ENCODE data around the gene TLCD3B.

DNA sequence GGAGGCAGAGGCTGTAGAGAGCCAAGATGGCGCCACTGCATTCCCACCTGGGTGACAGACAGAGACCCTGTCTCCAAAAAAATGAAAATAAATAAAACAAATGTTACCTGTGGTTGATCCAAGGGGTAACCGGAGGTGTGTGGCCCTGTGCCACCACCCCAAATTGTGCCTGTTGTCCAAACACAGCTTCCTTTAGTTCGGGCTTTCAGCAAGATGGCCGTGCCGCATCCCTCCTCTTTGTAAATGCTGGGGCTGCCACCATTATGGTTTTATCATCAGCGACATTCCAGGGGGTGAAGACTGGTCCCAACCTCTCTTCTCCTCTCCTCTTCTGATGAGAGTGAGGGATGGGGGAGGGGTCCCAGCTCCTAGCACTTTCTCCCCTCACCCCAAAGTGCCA lies 8.2 kb downstream of the TLCD3B start, which contains the start of gene C16orf92:
- TF ChIP-seq, protein P1, sequence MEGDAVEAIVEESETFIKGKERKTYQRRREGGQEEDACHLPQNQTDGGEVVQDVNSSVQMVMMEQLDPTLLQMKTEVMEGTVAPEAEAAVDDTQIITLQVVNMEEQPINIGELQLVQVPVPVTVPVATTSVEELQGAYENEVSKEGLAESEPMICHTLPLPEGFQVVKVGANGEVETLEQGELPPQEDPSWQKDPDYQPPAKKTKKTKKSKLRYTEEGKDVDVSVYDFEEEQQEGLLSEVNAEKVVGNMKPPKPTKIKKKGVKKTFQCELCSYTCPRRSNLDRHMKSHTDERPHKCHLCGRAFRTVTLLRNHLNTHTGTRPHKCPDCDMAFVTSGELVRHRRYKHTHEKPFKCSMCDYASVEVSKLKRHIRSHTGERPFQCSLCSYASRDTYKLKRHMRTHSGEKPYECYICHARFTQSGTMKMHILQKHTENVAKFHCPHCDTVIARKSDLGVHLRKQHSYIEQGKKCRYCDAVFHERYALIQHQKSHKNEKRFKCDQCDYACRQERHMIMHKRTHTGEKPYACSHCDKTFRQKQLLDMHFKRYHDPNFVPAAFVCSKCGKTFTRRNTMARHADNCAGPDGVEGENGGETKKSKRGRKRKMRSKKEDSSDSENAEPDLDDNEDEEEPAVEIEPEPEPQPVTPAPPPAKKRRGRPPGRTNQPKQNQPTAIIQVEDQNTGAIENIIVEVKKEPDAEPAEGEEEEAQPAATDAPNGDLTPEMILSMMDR (IDR thresholded peaks at IDR 0.05; ENCODE audit: insufficient read depth, low read depth, low read length), result no peak
- TF ChIP-seq EZH2 (IDR thresholded peaks at IDR 0.05; ENCODE audit: insufficient read depth, low read length), result no peak
